KG1 (cell line): ENCODE measurements around the gene HOXC13.

ENCODE experiments used
- DNase-seq: peaks from one replicate; lab custom pipeline; 2025; lab: John Stamatoyannopoulos, UW

Gene HOXC13

GRCh38 chr12:53955036-53955775 lies 16.6 kb downstream of the HOXC13 start:
- DNase-seq = no peak

- no peak for DNase-seq
These were observed 17.2 kb downstream of the HOXC13 start for GRCh38 chr12:53955776-53956250.

GRCh38 chr12:53956251-53956887 lies 17.7 kb downstream of the HOXC13 start:
- DNase-seq = no peak

- no peak for DNase-seq
These were observed 18.4 kb downstream of the HOXC13 start for GRCh38 chr12:53956914-53957536.

GRCh38 chr12:53958128-53958527 lies 19.5 kb downstream of the HOXC13 start:
- DNase-seq = no peak

- DNase-seq = no peak
These were observed 20.7 kb downstream of the HOXC13 start for GRCh38 chr12:53959314-53959713.

GRCh38 chr12:53960187-53961024 lies 21.8 kb downstream of the HOXC13 start:
- DNase-seq = no peak

GRCh38 chr12:53961025-53961761 lies 22.6 kb downstream of the HOXC13 start:
- no peak for DNase-seq

- DNase-seq = no peak
These were observed 24.4 kb downstream of the HOXC13 start for GRCh38 chr12:53963005-53963404.

- no peak for DNase-seq
These were observed 25.0 kb downstream of the HOXC13 start for GRCh38 chr12:53963434-53964314.

- no peak for DNase-seq
These were observed 25.7 kb downstream of the HOXC13 start for GRCh38 chr12:53964315-53964713.

- DNase-seq = no peak
These were observed 26.9 kb downstream of the HOXC13 start for GRCh38 chr12:53965281-53966084.

- no peak for DNase-seq
These were observed 27.4 kb downstream of the HOXC13 start for GRCh38 chr12:53966085-53966384.

GRCh38 chr12:53966385-53967133 lies 27.9 kb downstream of the HOXC13 start:
- no peak for DNase-seq

GRCh38 chr12:53967421-53967925 lies 28.8 kb downstream of the HOXC13 start:
- no peak for DNase-seq

- DNase-seq = no peak
These were observed 29.8 kb downstream of the HOXC13 start for GRCh38 chr12:53968214-53969127.

GRCh38 chr12:53969588-53970259 lies 31.1 kb downstream of the HOXC13 start:
- DNase-seq = no peak
